GM18520 (cell line): ENCODE data around the gene SMIM33.
A peak's percentile ranks its signal among the peaks of the same experiment; 100 is the strongest.
"Not testable (repeated sequence)": the region's sequence is repeated elsewhere in the genome, so short reads cannot be mapped to it uniquely, and the experiment has no call there.

Experiments
- ATAC-seq: cut with Tn5 transposase; IDR thresholded peaks from one replicate; pipeline ENCODE4 v1.9.1; 2021; ENCODE audit not compliant: unreplicated experiment

Gene SMIM33

DNA sequence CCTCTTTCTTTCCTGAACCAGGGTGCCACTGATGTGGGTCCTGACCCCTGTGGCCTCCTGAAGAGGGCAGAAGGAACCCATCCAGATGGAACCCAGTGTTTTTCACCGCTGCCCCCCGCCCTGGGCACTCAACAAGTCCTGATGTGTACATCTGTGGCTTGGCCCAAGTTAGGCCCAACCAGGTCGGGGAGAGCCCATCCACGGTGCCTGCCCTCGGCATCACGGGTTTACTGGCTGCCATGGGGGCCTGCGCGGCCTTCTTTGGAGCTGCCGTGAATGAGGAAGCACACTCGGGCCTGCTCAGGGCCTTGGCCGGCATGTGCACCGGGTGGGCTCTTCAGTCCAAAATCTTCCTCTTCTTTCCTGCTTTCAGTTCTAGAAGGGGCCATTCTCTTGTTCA lies 14.0 kb upstream of the SMIM33 start:
- no peak for ATAC-seq

DNA sequence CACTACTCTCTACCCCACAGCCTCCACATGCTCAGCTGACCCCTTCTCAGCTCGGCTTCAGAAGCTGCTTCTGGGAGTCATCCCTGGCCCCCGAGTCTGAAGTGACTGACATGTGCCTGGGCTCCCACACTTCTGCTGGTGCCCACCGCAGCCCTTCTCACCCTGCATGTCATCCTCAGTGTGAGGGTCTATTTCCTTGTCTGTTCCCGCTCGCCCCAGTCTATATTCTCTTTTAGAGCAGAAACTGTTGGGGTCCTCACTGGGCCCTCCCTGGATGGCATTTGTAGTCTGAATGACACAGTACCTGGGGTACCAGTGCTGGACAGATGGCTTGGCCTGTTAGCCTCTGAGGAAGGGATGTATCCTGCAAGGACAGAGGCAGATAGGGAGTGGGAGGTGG lies 13.6 kb upstream of the SMIM33 start:
- ATAC-seq = no peak

DNA sequence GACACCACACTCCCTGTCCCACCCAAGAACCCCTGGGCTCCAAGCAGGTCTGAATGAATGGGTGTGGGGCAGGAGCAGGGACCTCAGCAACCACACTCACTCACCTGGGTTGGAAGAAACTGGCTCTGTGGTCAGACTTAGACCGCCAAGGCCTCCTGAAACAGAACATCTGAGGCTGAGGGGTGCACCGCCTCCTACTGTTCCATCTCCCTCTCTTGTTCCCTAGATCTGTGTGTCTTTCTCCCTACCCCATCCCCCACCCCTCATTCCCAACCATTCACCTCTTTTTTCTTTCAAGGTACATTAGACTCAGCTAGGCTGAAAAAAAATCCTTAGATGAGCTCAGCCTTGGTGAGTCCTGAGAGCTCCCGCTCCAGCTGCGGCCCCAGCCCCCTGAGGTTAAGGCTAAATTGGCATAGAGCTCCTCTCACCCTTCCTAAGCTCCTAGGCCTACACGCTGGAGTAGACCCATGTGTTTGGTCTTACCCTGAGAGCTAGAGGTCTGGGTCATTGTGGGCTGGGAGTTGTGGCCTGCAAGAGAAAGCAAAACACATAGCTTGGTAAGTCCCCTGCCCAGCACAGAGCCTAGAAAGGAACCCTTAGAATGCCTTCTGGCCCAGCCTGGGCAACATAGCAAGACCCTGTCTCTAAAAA lies 13.0 kb upstream of the SMIM33 start:
- ATAC-seq = no peak

DNA sequence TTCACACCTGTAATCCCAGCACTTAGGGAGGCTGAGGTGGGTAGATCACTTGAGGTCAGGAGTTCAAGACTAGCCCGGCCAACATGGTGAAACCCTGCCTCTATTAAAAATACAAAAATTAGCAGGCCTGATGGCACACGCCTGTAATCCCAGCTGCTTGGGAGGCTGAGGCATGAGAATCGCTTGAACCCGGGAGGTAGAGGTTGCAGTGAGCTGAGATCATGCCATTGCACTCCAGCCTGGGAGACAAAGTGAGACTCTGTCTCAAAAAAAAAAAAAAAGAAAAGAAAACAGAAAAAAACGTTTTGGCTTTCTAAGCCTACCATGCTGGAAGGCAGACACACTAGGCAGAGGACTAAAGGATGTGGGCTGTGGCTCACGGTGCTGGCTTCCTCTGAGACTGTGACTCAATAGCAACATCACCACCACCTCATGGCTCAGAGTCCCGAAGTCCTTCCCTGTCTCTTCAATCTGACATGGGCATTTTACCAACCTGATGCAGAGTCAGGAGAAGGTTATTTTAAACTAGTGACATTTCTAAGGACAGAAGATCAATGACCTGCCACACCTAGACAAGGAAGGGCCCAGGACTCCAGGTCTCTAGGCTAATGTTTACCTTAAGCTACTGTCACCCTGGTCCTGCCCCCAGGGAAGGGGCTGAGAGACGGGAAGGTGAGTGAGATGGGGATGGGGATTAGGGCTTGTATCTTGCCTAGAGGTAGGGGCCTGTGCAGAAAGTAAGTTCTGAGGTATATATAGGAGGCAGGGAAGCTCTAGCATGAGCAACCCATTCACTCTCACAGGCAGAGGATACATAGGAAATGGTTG lies 12.0 kb upstream of the SMIM33 start:
- ATAC-seq = peak; percentile 66

DNA sequence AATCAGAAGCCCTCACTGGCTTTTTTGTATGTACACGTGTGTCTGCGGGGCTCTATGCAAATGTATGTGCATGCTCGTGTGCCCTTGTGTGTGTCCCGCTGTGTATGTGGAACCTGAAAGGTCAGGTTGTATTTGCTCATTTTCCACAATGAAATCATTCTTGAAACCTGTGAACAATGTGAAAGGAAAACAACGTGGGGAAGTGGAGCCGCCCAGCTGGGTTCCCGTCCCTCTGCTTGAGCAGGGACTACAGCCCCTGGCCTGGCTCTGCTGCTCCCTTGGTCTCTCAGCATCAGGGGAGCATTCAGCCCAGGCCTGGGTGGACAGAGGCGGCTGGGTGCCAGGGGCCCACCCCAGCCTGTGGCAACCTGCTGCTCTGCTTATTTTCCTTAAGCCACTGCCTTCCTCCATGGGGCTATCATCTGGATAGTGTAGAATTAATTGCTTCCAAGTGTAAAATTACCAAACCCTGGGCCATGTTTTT lies 11.3 kb upstream of the SMIM33 start:
- peak; percentile 28 for ATAC-seq

DNA sequence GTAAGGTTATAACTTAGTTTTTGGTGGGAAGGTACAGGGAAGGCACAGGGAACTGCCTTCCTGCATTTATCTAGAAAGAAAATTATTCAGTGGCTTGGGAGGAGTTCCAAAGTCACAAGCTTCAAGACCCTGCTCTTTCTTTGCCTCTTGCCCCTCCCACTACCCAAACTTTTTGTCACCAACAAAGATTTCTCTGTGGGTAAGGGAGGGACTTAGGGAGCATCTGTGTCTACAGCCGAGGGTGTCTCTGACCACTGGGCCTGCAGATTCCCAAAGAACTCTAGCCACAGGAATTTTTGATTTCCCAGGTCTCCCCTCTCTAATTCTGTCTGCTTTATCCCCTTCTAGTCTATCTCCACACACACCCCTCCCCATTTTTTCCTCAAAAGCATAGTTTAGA lies 10.3 kb upstream of the SMIM33 start:
- no peak for ATAC-seq

DNA sequence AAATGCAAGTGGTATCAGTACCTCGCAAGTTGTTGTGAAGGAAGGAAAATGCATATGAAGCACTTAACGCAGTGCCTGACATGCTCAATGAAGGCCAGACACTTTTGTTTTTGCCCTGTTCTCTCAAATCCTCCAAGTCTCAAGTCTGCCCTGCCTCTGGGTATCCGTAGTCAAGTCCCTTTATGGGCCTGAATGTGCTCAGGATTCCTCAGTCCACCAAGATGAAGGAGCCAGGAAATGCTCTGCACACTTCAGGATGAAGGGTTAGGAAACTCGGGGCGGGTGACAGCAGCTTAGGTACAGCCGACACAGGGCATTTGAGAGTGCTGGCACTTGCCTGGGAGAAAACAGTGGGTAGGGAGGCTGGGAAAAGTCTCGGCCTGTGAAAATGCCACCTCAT lies 9.6 kb upstream of the SMIM33 start:
- no peak for ATAC-seq

DNA sequence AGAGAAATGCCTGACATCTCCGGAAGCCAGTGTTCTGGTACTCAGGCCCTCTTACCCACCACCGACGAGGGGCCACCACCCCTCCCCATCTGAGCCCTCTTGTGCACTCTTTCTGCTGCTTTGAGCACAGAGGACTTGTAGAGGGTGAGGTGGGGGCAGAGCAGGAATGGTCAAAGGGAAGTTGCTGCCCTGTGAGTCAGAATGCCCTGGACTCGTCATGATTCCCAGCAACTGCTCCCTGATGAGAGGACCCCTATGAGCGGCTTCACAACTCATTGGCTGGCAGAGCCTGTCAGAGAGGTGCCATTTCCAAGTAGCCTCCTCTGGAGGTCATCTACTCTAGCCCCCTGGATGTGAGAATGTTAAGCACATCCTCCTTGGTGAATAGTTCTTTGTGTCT lies 9.1 kb upstream of the SMIM33 start:
- no peak for ATAC-seq

DNA sequence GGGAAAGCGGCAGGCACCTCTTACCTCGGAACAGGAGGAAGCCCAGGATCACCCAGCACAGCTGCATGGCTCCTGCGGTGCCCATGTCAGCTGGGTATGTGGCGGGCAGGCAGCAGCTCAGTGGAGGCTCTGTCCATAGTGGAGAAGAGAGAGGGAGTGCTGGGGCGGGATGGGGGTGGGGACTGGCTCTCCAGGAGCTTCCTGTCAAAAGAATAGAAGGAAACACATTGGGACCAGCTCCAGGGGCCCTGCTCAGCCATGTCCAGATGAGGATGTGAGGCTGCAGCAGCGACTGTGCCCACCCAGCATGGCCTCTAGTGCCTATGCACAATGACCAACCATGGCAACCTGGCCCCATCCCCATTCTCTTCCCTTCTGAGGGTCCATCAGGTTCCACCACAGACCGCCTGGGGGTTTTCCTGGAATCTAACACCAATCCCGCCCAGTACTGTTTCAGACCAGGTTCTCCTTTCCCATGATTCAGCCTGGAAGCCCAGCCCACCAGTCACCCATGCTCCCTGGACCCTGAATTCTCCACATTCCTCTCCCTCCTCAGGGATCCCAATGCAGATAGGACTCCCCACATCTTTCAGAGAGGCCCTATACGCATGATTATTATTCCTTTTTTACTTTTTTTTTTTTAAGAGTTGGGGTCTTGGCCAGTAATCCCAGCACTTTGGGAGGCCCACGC lies 8.1 kb upstream of the SMIM33 start, which contains the start of gene ECSCR:
TSS of gene ECSCR (minus strand) at position 158 of the 691 bp plus-strand sequence. CDS start at position 85, 73 bp downstream.
- ATAC-seq = no peak

DNA sequence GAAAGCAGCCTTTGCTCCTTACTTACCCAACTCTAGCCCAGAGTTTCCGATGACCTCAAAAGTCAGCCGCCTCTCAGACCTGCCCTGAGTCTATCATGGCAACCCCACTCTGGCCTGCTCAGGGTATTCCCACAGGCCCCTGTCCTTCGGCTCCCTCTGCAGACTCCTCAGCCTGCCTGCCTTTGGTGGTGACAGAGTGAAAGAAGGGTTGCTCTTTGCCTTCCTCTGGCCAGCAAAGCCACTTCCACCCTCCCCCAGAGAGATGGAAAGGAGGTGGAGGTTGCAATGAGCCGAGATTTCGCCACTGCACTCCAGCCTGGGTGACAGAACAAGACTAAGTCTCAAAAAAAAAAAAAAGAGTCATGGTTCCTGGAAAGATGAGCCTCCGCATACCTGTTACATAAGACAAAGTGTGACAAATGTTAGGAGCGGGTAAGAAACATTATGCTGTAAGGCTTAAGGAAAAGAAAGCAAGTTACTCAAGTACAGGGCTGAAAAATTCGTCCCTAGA lies 2.3 kb upstream of the SMIM33 start:
- ATAC-seq = no peak

DNA sequence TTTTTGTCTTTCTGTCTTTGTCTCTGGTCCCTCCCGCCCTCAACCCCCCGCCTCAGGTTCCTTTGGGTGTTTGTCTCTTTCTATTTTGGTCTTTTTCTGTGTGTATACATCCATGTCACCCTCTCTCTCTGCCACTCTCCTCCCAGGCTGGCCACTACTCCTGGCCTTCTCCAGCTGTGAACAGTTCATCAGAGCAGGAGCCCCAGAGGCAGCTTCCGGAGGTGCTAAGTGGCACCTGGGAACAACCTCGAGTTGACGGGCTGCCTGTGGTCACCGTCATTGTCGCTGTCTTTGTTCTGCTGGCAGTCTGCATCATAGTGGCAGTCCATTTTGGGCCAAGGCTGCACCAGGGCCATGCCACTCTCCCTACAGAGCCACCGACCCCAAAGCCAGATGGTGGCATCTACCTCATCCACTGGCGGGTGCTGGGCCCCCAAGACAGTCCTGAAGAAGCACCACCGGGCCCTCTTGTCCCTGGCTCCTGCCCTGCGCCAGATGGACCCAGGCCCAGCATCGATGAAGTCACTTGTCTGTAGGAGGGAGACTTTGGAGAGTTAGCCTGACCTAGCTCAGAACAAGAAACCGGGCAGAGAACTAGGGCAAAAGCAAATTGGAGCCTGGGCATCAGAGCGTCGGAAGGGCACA lies 1.7 kb downstream of the SMIM33 start:
- ATAC-seq = no peak

DNA sequence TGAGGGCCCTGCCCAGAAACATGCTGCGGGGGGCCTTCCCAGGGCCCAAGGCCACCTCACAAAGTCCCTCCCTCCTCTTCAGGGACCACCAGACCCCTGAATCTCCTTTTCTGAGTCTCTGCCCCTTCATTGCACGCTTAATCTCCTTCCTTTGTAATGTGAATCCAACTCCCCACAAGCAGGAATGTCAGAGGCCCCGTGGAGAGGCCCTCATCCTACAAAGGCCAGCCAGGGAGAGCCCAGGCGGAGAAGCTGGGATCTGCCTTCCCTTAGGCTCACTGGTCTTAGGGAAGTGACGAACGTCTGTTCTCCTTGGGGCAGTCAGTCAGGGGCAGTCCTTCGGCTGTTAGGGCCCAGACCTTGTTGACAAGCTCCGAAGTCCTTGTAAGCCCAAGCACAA lies 2.3 kb downstream of the SMIM33 start:
- ATAC-seq = no peak

DNA sequence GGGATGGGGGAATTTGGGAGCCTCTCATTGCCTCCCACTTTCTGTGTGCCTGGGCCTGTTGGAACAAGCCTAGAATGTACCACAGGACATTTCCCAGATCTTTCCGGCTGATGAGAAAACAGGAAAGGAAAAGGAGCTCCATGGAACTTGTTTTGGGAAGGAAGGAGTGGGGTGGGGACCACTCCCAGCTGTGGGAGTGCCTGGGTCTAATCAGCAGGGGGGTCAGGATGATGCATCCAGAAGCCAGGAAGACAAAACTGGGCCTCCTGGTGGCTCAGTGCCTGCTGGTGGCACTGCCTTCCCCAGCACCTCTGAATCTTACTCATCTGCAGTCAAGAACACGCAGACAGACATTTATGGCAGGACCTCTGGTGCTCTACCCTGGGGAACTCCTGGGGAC lies 2.8 kb downstream of the SMIM33 start:
- ATAC-seq = no peak

DNA sequence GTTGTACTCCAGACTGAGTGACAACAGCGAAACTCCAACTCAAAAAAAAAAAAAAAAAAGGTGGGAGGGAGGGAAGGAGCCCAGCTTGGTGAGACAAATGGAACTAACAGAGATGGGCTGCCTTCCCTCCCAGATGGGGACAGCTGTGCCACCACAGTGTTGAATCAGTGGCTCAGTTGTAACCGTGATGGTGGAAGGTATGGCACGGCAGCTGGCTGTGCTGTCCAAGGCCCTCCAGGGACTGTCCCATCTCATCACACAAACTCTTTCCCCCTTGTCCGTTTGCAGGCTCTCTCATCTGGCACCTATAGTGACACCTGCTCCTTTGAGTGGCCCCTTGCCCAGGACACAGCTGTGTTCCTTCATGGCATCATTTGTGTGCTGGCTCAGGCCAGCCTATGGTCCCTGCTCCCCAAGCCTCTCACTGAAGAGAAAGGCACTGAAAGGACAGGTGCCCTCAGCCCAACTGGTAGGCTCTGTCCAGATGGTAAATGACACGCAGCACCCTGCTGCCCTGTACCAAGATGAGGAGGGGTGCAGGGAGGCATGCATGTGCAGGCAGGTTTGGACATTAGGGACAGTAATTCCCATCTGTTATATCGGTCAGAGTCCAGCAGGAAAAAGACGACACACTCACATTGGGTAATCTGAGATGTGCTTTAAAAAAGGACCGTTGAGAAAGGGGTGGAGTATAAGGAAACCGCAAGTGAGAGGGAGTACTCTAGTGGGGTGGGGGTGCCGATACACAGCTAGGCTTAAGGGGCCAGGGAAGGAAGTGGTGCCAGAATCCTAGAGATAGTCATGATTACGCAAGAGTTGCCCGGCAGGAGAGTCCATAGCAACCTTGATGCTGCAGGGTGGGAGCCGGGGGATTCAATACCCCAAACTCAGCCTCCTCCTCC lies 4.3 kb downstream of the SMIM33 start:
- ATAC-seq = no peak

DNA sequence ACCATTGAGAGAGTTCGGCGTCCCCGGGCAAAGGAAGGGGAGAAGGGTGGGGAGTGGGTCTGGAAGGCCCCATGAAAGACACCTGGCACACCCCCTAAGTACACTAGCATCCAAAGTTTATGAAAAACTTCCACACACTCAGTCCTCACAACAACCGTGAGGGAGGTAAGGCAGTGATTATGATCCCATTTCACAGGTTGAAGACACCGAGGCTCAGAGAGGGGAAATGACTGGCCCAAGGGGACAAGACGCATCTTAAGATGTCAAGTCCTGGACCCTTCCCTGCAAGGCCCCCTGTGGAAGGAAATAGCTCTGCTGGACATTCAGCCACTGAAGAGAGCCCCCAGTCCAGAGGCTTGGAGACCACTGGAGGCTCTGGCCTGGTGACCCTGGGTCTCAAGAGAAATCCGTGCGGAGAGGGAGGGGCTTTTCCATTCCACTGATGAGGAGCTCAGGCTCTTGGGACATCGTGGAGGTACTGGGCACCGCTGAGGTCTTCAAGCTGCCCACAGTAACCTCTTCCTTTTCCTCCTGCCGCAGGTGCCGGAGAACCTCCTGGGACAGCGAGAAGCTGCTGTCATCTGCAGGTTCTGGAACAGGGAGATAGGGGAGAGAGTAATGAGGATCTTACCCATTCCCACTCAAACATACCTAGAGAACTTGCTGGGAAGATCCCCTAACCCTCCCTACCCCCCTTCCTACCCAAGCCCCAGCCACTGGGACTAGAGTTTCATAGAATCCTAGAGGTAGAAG lies 5.2 kb downstream of the SMIM33 start:
- ATAC-seq = no peak

DNA sequence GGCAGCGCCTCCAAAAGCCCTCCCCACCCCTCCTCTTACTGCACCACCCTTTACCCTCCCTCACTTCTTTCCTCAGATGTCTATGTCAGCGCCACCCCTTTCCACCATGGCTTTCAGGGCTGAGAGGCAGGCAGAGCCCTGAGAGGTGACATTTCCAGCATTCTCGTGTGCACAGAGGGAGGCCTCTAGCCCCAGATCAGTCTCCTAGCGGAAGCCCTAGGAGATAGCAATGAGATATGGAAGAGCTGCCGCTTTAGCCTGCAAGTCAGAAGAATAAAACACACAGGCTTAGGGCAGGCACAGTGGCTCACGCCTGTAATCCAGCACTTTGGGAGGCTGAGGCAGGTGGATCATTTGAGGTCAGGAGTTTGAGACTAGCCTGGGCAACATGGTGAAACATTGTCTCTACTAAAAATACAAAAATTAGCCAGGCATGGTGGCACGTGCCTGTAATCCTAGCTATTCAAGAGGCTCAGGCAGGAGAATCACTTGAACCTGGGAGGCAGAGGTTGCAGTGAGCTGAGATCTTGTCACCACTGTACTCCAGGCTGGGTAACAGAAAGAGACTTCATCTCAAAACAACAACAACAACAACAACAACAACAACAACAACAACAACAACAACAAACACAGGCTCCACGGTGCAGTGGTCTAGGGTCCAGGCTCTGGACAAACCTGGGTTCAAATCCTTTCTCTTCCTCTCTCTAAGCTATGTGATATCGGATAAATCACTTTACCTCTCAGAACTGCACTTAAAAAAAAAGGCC lies 8.0 kb downstream of the SMIM33 start:
- not testable (repeated sequence) for ATAC-seq

DNA sequence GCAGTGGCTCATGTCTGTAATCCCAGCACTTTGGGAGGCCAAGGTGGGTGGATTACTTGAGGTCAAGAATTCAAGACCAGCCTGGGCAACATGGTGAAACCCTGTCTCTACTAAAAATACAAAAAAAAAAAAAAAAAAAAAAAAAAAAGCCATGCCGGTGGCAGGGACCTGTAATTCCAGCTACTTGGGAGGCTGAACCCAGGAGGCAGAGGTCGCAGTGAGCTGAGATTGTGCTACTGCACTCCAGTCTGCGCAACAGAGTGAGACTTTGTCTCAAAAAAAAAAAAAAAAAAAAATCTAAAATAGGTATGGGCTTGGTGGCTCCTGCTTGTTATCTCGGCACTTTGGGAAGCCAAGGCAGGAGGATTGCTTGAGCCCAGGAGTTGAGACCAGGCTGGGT lies 8.9 kb downstream of the SMIM33 start:
- not testable (repeated sequence) for ATAC-seq

DNA sequence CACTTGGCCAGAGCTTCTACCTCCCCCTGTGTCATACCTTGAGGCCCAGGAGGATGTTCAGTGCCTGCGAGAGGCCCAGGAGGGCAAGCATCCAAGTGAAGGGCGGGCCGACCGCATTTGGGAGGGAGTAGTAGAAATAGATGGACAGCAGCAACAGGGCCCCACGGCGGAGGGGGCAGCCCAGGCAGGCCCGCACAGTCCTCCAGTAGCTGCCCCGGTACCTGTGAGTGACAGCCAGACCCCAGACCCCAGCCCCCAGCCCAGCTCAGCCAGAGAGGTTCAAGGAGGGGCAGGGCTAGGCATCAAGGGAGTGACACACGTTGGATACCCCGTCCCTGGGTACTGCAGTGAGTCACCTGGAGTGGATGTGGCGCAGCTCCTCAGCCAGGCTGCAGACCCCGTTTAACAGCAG lies 10.3 kb downstream of the SMIM33 start:
- ATAC-seq = no peak
